Thoracic aorta (tissue), 2 donors: ENCODE results near the gene BICC1. TPM values are rescaled to one million over a fixed set of nuclear protein-coding genes. Genes with fewer than 3 reads are reported as not detected.
"Not testable (repeated sequence)": the region's sequence is repeated elsewhere in the genome, so short reads cannot be mapped to it uniquely, and the experiment has no call there.

Experiments used
- ATAC-seq: fragments of 150-250 bp; one replicate; pipeline ENCODE4 v1.8.0; 2017; ENCODE audit warnings: low read depth; ENCODE audit not compliant: insufficient number of reproducible peaks, low FRiP score
- DNase-seq: peaks from one replicate; pipeline ENCODE4 v3.0.0-alpha.2; 2020; ENCODE audit warnings: low spot score
- H3K27ac ChIP-seq, 2 donors: fragments of 200-600 bp; sonication (generic); 1 replicate in 1 of 2; 2 replicates in 1 of 2; pipeline ENCODE4 v1.5.1; 2016; ENCODE audit warnings: mild to moderate bottlenecking in 2 of 2, moderate library complexity in 2 of 2
- H3K27me3 ChIP-seq: fragments of 200-600 bp; sonication (generic); replicated peaks from 2 replicates; pipeline ENCODE4 v1.6.0; 2016; ENCODE audit warnings: mild to moderate bottlenecking; ENCODE audit not compliant: insufficient read depth
- H3K36me3 ChIP-seq: fragments of 200-600 bp; sonication (generic); one replicate; pipeline ENCODE4 v1.5.1; 2016
- H3K4me1 ChIP-seq, 2 donors: fragments of 200-600 bp; sonication (generic); 1 replicate in 1 of 2; 2 replicates in 1 of 2; pipeline versions ENCODE4 v1.5.1 to v1.6.0; 2016; ENCODE audit warnings: low read depth in 2 of 2, mild to moderate bottlenecking in 1 of 2; ENCODE audit not compliant: control insufficient read depth in 1 of 2
- H3K4me3 ChIP-seq: fragments of 200-600 bp; sonication (generic); 2 replicates; pipeline ENCODE4 v1.5.1; 2016; ENCODE audit warnings: mild to moderate bottlenecking
- H3K9me3 ChIP-seq: fragments of 200-600 bp; sonication (generic); 2 replicates; pipeline ENCODE4 v1.5.1; 2016
- total RNA-seq, 2 donors: library from RNA; depleted of rRNA; stranded (reverse); fragments of >200 nt; gene quantifications; one replicate each; pipeline versions ENCODE4 v1.1.0 to v1.2.3, GENCODE V29; 2016
- TF ChIP-seq, protein P1 (sequence below): fragments of 200-600 bp; sonication (generic); IDR thresholded peaks from one replicate; pipeline ENCODE4 v1.5.1; 2019; ENCODE audit warnings: antibody characterized with exemption

Gene BICC1
- total RNA-seq, 2 donors from 2014 or later, result 20.4 to 28.1 TPM

GRCh38 chr10:58856508-58857240 is 344.0 kb downstream of the BICC1 start:
- peak overlapping the region; percentile 39 to 75 for H3K27ac ChIP-seq
- ATAC-seq (peak; percentile 98), DNase-seq (peak; percentile 31)
- H3K4me3 ChIP-seq, result no peak overlapping the region
- TF ChIP-seq, protein P1, sequence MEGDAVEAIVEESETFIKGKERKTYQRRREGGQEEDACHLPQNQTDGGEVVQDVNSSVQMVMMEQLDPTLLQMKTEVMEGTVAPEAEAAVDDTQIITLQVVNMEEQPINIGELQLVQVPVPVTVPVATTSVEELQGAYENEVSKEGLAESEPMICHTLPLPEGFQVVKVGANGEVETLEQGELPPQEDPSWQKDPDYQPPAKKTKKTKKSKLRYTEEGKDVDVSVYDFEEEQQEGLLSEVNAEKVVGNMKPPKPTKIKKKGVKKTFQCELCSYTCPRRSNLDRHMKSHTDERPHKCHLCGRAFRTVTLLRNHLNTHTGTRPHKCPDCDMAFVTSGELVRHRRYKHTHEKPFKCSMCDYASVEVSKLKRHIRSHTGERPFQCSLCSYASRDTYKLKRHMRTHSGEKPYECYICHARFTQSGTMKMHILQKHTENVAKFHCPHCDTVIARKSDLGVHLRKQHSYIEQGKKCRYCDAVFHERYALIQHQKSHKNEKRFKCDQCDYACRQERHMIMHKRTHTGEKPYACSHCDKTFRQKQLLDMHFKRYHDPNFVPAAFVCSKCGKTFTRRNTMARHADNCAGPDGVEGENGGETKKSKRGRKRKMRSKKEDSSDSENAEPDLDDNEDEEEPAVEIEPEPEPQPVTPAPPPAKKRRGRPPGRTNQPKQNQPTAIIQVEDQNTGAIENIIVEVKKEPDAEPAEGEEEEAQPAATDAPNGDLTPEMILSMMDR, result no peak
- no peaks in the 10 kb centered on the region for H3K9me3 ChIP-seq
- H3K27me3 ChIP-seq, result no peaks in the 10 kb centered on the region
- no peaks in the 10 kb centered on the region for H3K36me3 ChIP-seq
- H3K4me1 ChIP-seq, result peaks cover 5 to 17% of the 10 kb centered on the region in 2 donors

- TF ChIP-seq, protein P1, result no peak
- no peaks in the 10 kb centered on the region for H3K36me3 ChIP-seq
- H3K27ac ChIP-seq, result peak overlapping the region; percentile 39 to 75
- no peak overlapping the region for H3K4me3 ChIP-seq
- H3K9me3 ChIP-seq, result no peaks in the 10 kb centered on the region
- peaks cover 5 to 17% of the 10 kb centered on the region in 2 donors for H3K4me1 ChIP-seq
- no peak for DNase-seq
- no peaks in the 10 kb centered on the region for H3K27me3 ChIP-seq
- ATAC-seq, result no peak
These were observed 344.7 kb downstream of the BICC1 start for GRCh38 chr10:58857251-58857805.

GRCh38 chr10:58858123-58858522 is 345.5 kb downstream of the BICC1 start:
- not testable (repeated sequence) for H3K4me3 ChIP-seq, DNase-seq, H3K27ac ChIP-seq, H3K9me3 ChIP-seq, H3K27me3 ChIP-seq, ATAC-seq, H3K36me3 ChIP-seq
- H3K4me1 ChIP-seq, result peaks cover 5 to 17% of the 10 kb centered on the region in 2 donors

GRCh38 chr10:58859526-58859925 is 346.9 kb downstream of the BICC1 start:
- H3K4me3 ChIP-seq, result no peak overlapping the region
- H3K9me3 ChIP-seq, result no peaks in the 10 kb centered on the region
- H3K27ac ChIP-seq, result no peak overlapping the region
- H3K27me3 ChIP-seq, result no peaks in the 10 kb centered on the region
- H3K36me3 ChIP-seq, result no peaks in the 10 kb centered on the region
- peaks cover 5 to 17% of the 10 kb centered on the region in 2 donors for H3K4me1 ChIP-seq
- no peak for DNase-seq
- TF ChIP-seq, protein P1, result no peak
- ATAC-seq, result no peak

- ATAC-seq (no peak), DNase-seq (no peak)
- Histone ChIP-seq H3K27me3 (no peaks in the 10 kb centered on the region), H3K4me3 (no peak overlapping the region), H3K27ac (no peak overlapping the region), H3K9me3 (no peaks in the 10 kb centered on the region), H3K36me3 (no peaks in the 10 kb centered on the region), H3K4me1 (no peaks in the 10 kb centered on the region)
- TF ChIP-seq, protein P1, result no peak
These were observed 355.0 kb downstream of the BICC1 start for GRCh38 chr10:58867683-58868082.
